GM18867 (cell line): ENCODE measurements around the gene NOTCH1.
A peak's percentile ranks its signal among the peaks of the same experiment; 100 is the strongest.

Experiments
- ATAC-seq: cut with Tn5 transposase; IDR thresholded peaks from one replicate; pipeline ENCODE4 v1.9.1; 2021; ENCODE audit warnings: mild to moderate bottlenecking, moderate library complexity; ENCODE audit not compliant: unreplicated experiment

The NOTCH1 gene

GRCh38 chr9:136545965-136546696 is at the start of gene NOTCH1:
NOTCH1 (minus strand) TSS chr9:136546048; CDS start chr9:136545786, 262 bp downstream.
- ATAC-seq: peak; percentile 69

- no peak for ATAC-seq
These were observed 48.6 kb upstream of the NOTCH1 start for GRCh38 chr9:136594492-136594891.

- no peak for ATAC-seq
These were observed 47.7 kb upstream of the NOTCH1 start for GRCh38 chr9:136593581-136593980.

DNA sequence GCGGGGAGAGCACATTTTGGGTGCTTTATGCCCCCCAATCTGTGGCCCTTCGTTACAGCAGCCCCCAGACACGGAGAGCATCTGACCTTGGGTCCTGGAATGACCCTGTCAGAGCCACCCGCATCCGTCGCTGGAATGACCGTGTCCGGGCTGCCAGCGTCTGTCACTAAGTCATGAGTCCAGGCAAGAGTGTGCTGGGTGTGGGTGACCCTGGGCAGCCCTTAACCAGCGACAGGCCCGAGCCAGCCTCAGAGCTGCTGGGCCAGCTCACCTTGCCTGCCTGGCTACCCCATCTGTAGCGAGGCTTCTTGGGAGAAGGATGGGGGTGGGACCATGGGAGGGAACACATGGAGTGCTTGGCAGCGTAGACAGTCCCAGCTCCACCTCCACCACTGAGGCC is 46.8 kb upstream of the NOTCH1 start:
- no peak for ATAC-seq

DNA sequence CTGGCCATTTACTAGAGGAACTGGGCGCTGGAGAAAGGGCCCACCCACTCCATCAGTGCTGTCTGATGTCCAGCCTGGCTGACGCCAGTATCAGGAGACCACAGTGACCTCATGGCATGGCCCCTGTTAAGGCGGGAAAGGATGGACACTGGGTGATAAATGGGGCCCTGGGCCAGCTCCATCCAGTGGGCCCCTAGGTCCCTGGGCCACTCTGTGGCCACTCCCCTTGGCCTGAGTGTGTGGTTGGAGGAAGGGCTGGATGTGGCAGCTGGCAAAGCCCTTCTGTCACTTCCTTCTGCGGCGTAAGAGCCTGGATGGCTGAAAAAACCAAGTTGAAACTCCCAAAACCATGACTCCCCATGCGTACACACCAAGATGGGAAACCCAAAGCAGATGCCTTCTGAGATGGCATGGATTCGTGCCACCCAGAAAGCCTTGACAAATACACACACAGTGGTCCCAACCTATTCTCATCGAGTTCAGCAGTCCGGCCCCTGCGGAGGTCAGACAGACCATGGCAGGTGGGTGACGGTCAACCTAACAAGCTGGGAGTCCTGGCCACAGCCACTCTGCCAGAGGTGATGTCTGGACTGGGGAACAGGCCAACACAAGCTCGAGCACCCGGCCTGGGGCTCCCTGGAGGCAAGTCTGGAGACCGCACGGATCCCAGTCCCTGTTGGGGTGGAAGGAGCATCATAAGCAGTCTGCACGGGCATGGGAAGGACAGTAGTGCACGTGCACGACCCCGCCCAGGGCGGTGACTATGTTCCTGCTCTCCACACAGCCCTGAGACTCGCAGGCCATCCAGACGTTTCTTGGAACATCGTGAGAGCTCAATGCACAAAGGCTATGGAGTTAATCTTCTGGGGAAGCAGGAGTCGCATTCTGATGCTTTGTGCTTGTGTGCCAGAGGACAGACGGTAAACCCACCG is 45.2 kb upstream of the NOTCH1 start:
- no peak for ATAC-seq

DNA sequence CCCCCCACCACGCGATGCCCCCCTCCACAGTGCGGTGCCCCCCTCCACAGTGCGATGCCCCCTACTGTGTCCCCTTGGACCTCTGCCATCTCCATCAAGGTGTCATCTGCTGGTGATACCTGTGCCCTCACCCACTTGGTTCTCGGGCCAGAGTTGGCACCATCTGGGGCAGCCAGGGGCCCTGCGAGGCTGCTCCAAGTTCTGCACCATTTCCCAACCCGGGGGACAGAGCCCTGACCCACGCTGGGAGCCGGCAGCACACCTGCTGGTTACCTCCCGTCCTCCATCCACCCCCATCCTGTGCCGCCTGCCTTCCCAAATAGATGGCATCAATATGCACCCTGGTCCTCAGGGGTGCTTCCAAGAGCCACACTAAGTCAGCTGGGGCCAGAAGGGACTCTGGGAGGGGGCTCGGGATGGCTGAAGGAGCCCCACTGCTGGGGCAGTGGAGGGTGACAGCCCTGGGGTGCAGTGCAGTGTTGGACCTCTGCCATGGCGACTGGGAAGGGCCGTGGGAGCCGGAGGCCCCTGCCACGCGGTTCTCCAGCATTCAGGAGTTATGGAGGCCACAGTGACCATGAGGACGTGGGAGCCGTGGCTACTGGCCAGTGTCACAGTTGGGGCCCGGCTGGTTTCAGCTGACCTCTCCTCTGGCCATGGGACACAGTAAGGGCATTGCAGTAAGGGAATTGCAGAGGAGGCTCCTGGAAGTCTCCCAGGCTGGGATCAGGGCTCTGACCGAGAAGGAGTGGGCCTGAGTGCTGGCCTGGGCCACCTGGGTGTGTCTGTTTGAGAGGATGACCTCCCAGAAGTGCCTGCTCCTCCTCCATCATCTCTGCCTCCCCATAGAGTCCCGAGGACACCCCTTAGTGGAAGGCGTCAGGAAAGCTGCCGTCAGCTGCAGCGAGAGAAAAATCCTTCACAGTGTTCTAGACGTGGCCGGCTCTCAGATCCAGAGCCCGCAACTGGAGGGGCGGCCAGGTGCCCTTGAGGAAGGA is 44.2 kb upstream of the NOTCH1 start:
- no peak for ATAC-seq

DNA sequence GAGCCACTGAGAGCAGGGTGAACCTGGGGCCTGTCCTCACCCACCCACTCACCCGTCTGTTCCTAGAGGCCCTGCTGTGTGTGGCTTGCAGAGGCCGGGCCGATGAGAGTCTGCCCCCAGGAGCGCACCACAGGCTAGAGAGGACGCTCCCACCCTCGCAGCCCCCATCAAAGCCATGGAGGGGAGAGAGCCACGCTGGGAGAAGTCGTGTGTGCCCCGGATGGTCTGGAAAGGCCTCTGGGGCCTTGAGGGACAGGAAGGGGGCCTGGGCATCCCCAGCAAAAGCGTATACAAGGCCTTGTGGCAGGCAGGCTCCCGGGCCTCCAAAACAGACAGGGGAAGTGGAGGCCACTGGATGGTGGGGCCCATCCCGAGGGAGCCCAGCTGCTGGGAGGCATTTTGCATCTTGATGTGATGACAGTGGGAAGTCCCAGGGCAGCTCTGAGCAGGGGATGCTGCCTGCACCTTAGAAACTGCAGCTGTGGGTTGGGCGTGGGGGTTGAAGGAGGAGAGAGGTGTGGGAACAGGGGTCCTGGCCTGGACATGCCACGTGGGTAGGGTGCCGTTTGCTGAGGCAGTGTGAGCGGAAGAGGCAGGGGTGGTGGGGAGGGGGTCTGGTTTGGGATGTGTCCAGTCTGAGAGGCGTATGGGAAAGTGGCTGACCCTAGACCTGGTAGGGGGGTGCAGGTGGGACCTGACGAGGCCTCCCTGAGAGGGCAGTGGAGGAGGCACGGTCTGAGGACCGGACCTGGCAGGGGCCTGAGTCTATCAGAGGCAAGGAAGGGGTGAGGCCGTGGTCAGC is 43.0 kb upstream of the NOTCH1 start:
- no peak for ATAC-seq

- no peak for ATAC-seq
These were observed 42.3 kb upstream of the NOTCH1 start for GRCh38 chr9:136587944-136588662.

- ATAC-seq: no peak
These were observed 41.5 kb upstream of the NOTCH1 start for GRCh38 chr9:136587145-136587943.

DNA sequence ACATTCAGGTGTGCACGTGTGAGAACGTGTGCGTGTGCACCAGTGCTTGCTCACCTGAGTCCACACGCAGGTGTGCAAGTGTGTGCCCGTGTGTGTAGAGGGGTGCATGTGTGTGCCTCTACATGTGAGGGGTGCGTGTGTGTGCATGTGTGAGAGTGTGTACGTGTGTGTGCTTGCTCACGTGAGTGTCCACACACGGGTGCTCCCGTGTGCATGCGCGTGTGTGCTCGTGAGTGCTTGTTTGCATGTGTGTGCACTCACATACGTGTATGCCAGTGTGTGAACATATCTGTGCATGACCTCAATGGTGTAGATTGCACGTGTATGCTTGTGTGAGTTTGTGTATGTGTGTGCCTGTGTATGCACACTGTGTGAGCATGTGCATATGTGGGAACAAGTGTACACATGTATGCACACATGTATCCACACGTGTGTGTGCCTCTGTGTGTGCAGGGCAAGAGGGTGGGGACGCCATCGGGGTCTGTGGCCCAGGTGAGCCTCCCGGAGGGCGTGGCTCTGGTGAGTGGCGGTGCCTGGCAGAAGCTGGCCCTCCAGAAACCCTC is 40.6 kb upstream of the NOTCH1 start:
- no peak for ATAC-seq

- no peak for ATAC-seq
These were observed 39.8 kb upstream of the NOTCH1 start for GRCh38 chr9:136585531-136586120.

- no peak for ATAC-seq
These were observed 39.1 kb upstream of the NOTCH1 start for GRCh38 chr9:136584934-136585333.

- no peak for ATAC-seq
These were observed 38.6 kb upstream of the NOTCH1 start for GRCh38 chr9:136584401-136584932.

- ATAC-seq: no peak
These were observed 37.3 kb upstream of the NOTCH1 start for GRCh38 chr9:136582977-136583735.

- ATAC-seq: no peak
These were observed 36.0 kb upstream of the NOTCH1 start for GRCh38 chr9:136581614-136582447.
